GM19193 (cell line): Measurements from ENCODE around the gene TMEM151B.

ENCODE experiments used
- POLR2A ChIP-seq: IDR thresholded peaks from 4 replicates; pipeline ENCODE4 v1.6.1; 2011; ENCODE audit not compliant: insufficient read depth, insufficient read length; ENCODE audit errors: extremely low read depth

TMEM151B gene

DNA sequence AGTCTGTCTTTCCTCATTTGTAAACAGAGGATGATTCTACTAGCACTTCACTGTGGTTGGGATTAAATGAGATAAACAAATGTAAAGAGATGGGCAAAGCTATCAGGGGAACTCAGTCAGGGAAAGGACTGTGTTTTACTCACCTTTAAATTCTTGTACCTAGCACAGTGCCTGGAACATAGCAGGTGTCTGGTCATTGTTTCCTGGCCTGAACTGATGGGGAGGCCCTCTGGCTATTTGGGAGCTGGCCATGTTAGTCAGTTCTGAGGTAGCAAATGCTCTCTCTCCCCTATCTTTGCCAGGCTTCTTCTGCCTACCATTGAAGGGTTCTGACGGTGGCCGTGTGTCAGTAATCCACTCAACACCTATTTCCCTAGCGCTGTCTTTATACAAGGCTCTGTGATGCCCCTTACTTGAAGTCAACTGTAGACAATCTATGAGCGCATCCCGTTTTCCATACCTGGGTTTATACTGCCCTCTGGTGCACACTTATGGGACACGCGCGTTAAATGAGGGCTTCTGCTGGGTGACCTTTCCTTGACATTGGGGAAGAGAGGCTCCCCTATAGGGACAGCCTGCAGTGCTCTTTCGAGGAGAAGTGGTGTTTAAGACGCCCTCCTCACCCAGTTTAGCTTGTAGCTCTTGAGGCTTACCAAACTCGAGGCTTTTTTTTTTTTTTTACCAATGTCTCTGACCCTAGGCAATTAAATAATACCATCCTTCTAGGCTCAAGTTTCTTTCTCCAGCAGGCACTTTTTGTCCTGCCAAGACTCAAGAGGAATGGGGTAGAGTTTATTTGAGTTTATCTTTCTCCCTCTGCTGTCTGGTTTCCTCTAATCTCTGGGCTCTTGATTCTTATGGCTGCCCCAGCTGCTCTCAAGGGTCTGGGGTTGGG, 68.2 kb downstream of the TMEM151B start:
- no peak for TF ChIP-seq POLR2A

DNA sequence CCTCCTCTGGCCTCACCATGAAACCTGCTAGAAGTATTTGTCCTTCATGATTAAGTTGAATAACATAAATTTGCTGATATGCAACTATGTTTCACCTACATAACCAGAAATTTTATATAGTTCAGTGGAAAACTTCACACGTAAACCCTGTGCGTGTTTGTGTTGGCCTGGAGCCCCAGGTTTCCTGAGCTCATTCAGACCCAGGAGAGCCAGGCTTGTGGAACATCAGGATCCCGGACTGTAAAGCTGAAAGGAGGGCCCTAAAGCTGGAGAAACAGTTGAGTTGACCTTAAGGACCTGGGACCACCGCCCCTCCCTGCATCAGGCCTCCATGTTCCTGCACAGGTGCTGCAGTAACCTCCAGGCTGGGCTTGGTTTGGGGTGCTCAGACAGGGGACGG, 69.1 kb downstream of the TMEM151B start:
- no peak for TF ChIP-seq POLR2A

DNA sequence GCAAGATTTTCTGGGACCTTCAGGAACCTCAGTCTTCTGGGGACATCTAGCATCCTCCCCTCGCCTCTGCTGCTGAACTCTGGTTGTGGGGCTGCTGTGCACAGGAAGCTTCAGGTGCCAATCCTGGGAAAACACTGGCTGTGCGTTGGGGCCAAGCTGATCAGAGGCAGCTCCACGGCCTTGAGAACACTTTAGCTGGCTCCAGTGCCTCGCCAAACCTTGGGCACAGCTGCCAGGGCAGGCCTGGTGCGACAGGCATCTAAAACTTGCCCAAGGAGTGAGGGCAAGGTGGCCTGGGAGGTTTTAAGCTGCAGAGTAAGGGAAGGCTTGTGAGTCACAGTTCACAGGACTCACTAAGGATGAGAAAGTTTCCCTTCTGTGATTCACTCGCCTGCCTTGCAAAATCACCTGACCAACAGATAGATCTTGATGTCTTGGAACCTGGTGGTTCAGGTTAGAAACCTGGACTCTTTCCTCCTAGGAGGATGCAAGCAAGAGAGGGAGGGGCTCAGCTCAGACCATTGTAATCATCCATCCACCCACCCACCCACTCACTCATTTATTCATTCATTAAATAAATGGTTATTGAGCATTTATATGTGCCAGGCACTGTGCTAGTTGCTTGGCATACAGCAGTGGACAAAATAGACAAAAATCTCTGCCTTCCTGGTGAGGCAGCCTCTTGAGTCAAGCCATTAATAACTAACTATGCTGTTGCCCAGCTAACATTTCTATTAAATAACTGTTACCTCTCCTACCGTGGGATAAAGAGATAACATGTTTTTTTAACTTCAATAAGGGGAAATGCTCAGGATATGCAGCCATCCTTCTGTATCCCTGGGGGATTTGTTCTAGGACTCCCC, 69.7 kb downstream of the TMEM151B start:
- no peak for TF ChIP-seq POLR2A

DNA sequence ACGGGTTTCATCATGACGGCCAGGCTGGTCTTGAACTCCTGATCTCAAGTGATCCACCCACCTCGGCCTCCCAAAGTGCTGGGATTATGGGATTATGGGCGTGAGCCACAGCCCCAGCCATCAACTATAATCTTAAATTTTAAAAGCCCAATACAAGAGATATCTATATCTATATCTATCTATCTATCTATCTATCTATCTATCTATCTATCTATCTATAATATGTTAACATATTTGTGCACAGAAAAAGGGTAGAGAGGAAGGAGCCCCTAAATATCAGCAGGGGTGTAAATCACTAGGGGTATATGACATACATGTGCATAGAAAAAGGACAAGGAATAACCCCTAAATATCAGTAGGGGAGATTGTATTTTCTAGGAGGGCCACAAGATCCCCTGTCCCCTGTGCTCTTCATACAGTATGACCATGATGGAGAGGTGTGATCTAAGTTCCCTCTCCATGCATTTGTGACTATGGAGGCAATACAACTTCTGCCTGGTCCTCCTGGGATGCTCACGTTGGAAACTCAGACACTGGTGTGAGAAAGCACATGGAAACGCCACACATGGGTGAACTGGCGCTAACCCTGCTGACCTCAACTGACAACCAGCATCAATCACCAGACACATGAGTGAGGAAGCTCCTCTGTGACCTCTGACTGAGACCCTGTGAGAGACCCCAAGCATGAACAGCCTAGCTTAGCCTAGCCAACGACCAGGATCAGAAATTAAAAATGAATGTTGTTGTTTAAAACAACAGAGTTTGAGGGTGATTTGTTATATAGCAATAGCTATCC, 71.0 kb downstream of the TMEM151B start:
- TF ChIP-seq POLR2A: no peak

DNA sequence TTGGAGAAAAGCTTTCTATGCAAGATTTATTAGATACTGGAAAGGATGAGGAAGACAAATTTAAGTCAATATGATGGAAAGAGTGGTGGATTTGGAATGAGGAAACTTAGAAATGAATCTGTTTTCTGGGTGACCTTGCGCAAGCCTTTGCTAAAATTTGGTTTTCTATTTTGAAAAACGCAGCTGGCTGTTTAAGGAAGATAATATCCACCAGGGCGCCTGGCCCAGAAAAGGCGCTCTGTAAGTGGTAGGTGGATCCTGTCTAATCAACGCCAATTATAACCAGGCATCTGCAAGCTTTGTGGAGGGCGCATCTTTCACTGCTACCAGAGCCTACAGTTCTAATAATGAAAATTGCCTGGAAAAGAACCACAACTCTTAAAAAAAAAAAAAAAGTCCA, 71.8 kb downstream of the TMEM151B start:
- no peak for TF ChIP-seq POLR2A

DNA sequence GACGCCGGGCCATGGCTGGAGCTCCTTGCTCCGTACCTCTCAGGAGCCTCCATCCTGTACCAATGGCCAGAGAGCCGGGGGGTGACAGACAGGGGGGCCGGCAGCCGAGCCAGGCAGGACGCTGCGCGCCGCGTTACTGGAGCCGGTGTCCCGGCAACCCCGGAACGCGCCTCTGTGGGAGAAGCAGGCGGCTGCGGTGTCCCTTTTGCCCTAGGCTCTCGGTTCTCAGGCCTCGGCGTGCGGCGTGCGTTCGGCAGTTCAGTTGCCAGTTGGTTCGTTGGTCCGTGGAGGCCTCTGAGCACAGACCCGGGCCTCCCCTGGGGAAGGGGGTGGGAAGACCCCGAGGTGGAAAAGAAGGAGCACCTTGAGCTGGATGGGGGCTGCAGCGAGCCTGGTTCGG, 72.2 kb downstream of the TMEM151B start, which contains the start of gene SPATS1:
Gene SPATS1, plus strand, starts transcription at position 162 of the 400 bp plus-strand sequence. CDS start 446 bp downstream, outside the sequence.
- TF ChIP-seq POLR2A: no peak

DNA sequence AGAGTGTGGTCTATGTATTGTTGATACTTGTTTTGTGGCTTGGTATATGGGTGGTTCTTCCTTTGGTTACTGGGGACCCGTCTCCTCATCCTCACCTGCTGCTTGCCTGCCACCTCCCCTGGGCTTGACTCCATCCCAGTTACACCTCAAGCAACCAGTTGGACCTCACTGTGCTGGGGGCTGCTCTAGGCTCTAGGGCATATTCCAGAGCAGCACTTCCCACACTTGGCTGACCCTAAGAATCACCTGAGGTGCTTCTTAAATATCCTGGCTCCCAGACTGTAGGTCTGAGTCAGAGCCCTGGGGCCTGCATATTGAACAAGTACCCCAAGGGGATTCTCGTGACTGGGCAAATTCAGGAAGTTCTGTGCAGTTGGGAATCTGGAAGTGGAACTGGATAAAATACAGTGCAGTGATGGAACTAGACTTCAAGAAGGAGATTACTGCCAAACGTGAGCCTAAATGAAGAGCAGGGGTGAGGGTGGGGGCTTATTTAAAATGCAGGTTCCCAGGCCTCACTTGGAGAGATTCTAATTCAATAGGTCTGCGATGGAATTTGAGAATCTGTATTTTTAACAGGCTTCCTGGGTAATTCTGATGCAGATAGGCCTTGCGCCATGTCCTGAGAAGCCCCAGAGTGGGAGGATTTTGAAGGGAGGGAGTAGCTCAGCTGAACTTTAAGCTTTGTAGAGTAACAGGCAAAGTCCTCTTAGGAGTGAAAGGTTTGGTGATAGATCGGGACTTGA, 79.8 kb downstream of the TMEM151B start:
- TF ChIP-seq POLR2A: no peak

DNA sequence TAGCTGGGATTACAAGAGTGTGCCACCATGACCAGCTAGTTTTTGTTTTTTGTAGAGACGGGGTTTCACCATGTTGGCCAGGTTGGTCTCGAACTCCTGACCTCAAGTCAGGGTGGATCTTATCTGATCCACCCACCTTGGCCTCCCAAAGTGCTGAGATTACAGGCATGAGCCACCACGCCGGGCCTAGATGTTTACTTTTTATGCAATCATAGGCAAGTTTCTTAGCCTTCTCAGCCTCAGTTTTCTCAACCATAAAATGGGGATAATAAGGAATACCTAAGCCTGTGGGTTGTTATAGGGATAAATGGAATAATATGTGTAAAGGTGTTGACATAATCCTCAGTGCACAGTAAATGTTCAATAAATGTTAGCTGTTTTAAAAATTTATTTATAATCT, 82.0 kb downstream of the TMEM151B start:
- no peak for TF ChIP-seq POLR2A

DNA sequence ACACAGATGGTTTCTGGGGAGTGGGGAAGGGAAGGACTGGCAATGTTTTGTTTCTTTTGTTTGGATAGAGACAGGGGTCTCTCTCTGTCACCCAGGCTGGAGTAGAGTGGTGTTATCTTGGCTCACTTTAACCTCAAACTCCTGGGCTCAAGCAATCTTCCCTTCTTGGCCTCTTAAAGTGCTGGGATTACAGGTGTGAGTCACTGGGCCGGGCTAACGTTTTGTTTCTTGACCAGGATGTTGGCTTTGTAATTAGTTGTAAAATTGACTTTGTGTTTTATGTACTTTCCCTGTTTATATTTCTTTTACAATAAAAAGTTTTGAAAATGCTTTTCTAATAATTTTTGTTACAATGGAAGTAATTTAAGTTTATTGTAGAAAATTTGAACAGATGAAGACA, 83.1 kb downstream of the TMEM151B start:
- TF ChIP-seq POLR2A: no peak

DNA sequence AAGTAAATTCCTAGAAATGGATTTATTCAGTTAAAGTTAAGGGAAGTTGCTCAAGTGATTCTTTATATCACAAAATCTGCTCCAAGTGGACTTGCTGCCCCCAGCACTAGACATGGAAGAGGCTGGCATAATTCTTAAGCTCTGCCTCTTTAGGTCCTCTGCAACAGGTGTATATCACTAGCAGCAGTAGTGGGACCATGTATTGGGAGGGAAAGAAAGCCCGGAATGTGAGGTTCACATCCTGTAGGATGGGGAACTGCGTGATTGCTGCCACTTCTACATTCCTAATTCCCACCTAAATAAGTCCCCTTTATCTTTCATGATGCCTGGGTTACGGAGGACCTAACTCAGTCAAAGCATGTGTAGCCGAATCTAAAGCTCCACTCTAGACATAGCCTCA, 85.4 kb downstream of the TMEM151B start:
- TF ChIP-seq POLR2A: no peak

DNA sequence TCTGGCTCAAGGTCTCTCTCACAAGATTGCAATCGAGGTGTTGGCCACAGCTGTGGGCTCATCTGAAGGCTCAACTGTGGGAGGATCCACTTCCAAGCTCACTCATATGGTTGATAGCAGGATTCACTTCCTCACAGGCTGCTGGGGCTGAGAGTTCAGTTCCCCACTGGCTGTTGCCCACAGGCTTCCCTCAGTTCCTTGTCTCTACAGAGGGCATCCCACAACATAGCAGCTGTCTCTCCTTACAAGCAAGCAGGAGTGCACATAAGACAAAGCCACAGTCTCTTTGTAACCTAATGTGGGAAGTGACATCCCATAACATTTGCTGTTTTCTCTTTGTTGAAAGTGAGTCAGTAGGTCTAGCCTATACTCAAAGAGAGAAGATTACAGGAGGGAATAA, 86.2 kb downstream of the TMEM151B start:
- no peak for TF ChIP-seq POLR2A
